Panc1 (cell line): ENCODE results near the gene METTL16. TPM values are rescaled to one million over a fixed set of nuclear protein-coding genes. Genes with fewer than 3 reads are reported as not detected.
A peak's percentile ranks its signal among the peaks of the same experiment; 100 is the strongest.

Experiments
- ATAC-seq: fragments of 200-7000 bp; cut with Tn5 transposase; 2 replicates; pipeline ENCODE4 v1.9.1; 2020; ENCODE audit warnings: mild to moderate bottlenecking, moderate library complexity
- BruUV-seq: library from RNA; stranded (reverse); fragments of 400-500 nt; replicated peaks from 2 replicates; lab custom pipeline; 2021; lab: Mats Ljungman, UMichigan
- CTCF ChIA-PET: fragments of 300-600 bp; sonication (Branson Sonifier 250); formaldehyde crosslinking; loops from one replicate; lab custom pipeline; 2022; ENCODE audit warnings: antibody characterized with exemption; lab: Charles Lee
- POLR2A ChIA-PET: fragments of 300-600 bp; sonication (Branson Sonifier 250); formaldehyde crosslinking; loops from one replicate; lab custom pipeline; 2022; ENCODE audit warnings: antibody characterized with exemption; lab: Charles Lee
- DNase-seq: peaks from one replicate; pipeline ENCODE4 v3.0.0-alpha.2; 2010; ENCODE audit warnings: low read depth, low spot score
- H3K27ac ChIP-seq: 2 replicates; pipeline ENCODE4 v1.5.1; 2011; ENCODE audit warnings: mild to moderate bottlenecking, low read length, inconsistent platforms
- H3K27me3 ChIP-seq: fragments of 200-500 bp; sonication (Bioruptor generic); 2 replicates; pipeline ENCODE4 v1.6.0; 2014; ENCODE audit warnings: low read length, inconsistent platforms; ENCODE audit not compliant: control insufficient read depth, insufficient read depth
- H3K36me3 ChIP-seq: fragments of 200-500 bp; sonication (Bioruptor generic); 2 replicates; pipeline ENCODE4 v1.5.1; 2014; ENCODE audit warnings: inconsistent platforms, mild to moderate bottlenecking, low read length, moderate library complexity; ENCODE audit not compliant: control insufficient read depth, insufficient read depth
- H3K4me1 ChIP-seq: 2 replicates; pipeline ENCODE4 v1.5.1; 2011; ENCODE audit warnings: inconsistent platforms, mild to moderate bottlenecking, low read length, moderate library complexity; ENCODE audit not compliant: control insufficient read depth, insufficient read depth
- H3K4me3 ChIP-seq, 2 experiments: 2 replicates each; pipeline ENCODE4 v1.5.1; 2011 to 2012; ENCODE audit warnings: low read depth in 2 of 2, low read length in 2 of 2, mild to moderate bottlenecking in 2 of 2, inconsistent platforms in 1 of 2, moderate library complexity in 1 of 2
- H3K9me3 ChIP-seq: fragments of 200-500 bp; sonication (Bioruptor generic); 2 replicates; pipeline ENCODE4 v1.5.1; 2014; ENCODE audit warnings: low read depth, mild to moderate bottlenecking, inconsistent platforms, low read length, moderate library complexity; ENCODE audit not compliant: control insufficient read depth, insufficient read depth
- POLR2AphosphoS5 ChIP-seq: IDR thresholded peaks from 2 replicates; pipeline ENCODE4 v1.6.1; 2012; ENCODE audit warnings: mild to moderate bottlenecking, low read depth, low read length, moderate library complexity
- SIN3A ChIP-seq: IDR thresholded peaks from 2 replicates; pipeline ENCODE4 v1.6.1; 2012; ENCODE audit warnings: low read depth, mild to moderate bottlenecking, low read length, moderate library complexity, borderline replicate concordance; ENCODE audit not compliant: insufficient read depth
- TCF7L2 ChIP-seq: IDR thresholded peaks from 2 replicates; pipeline ENCODE4 v1.6.1; 2011; ENCODE audit warnings: mild to moderate bottlenecking, low read depth, low read length, inconsistent platforms
- in situ Hi-C: cut with HindIII; loops from 2 replicates; pipeline ENCODE4 v1.10.0; 2016; ENCODE audit warnings: low sequenced_read_pairs, low pct_unique_long_range_greater_than_20kb
- intact Hi-C: fragments of 100-400 bp; cut with micrococcal nuclease; formaldehyde crosslinking; loops from one replicate; pipeline ENCODE4 v1.10.0; 2022; ENCODE audit not compliant: unreplicated experiment
- total RNA-seq: library from RNA; stranded (reverse); gene quantifications from one replicate; pipeline ENCODE4 v1.2.1, GENCODE V29; 2021; ENCODE audit not compliant: unreplicated experiment
- TF ChIP-seq, protein P1 (sequence below): fragments of 450-650 bp; IDR thresholded peaks from 2 replicates; pipeline ENCODE4 v1.5.1; 2017; ENCODE audit warnings: mild to moderate bottlenecking
- TF ChIP-seq, protein P2 (sequence below), 2 experiments: IDR thresholded peaks; 2 replicates each; pipeline ENCODE4 v1.6.1; 2011 to 2012; ENCODE audit warnings: low read depth in 2 of 2, control low read depth in 1 of 2, low read length in 1 of 2, mild to moderate bottlenecking in 1 of 2, moderate library complexity in 1 of 2; ENCODE audit not compliant: insufficient read depth in 1 of 2

The METTL16 gene
- total RNA-seq, 1 experiment from 2014 or later: 34.7 TPM

- H3K4me3 ChIP-seq: peak overlapping the region; percentile 80 to 89
- H3K36me3 ChIP-seq: no peaks in the 10 kb centered on the region
- no TSS peak for BruUV-seq
- no peaks in the 10 kb centered on the region for H3K9me3 ChIP-seq
- no peaks in the 10 kb centered on the region for H3K27me3 ChIP-seq
- POLR2A ChIA-PET: interaction anchor here (1.3 kb wide), 1 partner anchor 8 kb away, joined by 5 read pairs; no protein-coding TSS in a partner anchor
- in situ Hi-C loops (no loop called here), intact Hi-C loops (no loop called here)
- CTCF ChIA-PET: interaction anchor here (1.1 kb wide), 1 partner anchor 16 kb away, joined by 3 read pairs; no protein-coding TSS in a partner anchor
- TF ChIP-seq SIN3A: 0 out of 2 replicates have a peak, but pooled peaks have one; percentile 47
- TF ChIP-seq, protein P1, sequence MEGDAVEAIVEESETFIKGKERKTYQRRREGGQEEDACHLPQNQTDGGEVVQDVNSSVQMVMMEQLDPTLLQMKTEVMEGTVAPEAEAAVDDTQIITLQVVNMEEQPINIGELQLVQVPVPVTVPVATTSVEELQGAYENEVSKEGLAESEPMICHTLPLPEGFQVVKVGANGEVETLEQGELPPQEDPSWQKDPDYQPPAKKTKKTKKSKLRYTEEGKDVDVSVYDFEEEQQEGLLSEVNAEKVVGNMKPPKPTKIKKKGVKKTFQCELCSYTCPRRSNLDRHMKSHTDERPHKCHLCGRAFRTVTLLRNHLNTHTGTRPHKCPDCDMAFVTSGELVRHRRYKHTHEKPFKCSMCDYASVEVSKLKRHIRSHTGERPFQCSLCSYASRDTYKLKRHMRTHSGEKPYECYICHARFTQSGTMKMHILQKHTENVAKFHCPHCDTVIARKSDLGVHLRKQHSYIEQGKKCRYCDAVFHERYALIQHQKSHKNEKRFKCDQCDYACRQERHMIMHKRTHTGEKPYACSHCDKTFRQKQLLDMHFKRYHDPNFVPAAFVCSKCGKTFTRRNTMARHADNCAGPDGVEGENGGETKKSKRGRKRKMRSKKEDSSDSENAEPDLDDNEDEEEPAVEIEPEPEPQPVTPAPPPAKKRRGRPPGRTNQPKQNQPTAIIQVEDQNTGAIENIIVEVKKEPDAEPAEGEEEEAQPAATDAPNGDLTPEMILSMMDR: no peak
- TF ChIP-seq TCF7L2: no peak
- peak; percentile 38; the same call in 1 of the 2 replicates for TF ChIP-seq POLR2AphosphoS5
- TF ChIP-seq, protein P2, sequence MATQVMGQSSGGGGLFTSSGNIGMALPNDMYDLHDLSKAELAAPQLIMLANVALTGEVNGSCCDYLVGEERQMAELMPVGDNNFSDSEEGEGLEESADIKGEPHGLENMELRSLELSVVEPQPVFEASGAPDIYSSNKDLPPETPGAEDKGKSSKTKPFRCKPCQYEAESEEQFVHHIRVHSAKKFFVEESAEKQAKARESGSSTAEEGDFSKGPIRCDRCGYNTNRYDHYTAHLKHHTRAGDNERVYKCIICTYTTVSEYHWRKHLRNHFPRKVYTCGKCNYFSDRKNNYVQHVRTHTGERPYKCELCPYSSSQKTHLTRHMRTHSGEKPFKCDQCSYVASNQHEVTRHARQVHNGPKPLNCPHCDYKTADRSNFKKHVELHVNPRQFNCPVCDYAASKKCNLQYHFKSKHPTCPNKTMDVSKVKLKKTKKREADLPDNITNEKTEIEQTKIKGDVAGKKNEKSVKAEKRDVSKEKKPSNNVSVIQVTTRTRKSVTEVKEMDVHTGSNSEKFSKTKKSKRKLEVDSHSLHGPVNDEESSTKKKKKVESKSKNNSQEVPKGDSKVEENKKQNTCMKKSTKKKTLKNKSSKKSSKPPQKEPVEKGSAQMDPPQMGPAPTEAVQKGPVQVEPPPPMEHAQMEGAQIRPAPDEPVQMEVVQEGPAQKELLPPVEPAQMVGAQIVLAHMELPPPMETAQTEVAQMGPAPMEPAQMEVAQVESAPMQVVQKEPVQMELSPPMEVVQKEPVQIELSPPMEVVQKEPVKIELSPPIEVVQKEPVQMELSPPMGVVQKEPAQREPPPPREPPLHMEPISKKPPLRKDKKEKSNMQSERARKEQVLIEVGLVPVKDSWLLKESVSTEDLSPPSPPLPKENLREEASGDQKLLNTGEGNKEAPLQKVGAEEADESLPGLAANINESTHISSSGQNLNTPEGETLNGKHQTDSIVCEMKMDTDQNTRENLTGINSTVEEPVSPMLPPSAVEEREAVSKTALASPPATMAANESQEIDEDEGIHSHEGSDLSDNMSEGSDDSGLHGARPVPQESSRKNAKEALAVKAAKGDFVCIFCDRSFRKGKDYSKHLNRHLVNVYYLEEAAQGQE (IDR thresholded peaks at IDR 0.05; ENCODE audit: insufficient read depth in 1 of 2, low read depth in 2 of 2, low read length in 1 of 2): no peak
- peak overlapping the region; percentile 69 for H3K27ac ChIP-seq
- ATAC-seq: peak; percentile 67
- H3K4me1 ChIP-seq: peaks cover 27% of the 10 kb centered on the region
- DNase-seq: no peak
Measured at GRCh38 chr17:2399572-2400473, 111.9 kb downstream of the METTL16 start.

- no peaks in the 10 kb centered on the region for H3K27me3 ChIP-seq
- no TSS peak for BruUV-seq
- POLR2A ChIA-PET: no interaction called here
- intact Hi-C loops (no loop called here), in situ Hi-C loops (no loop called here)
- no peak for DNase-seq
- H3K4me3 ChIP-seq: peak overlapping the region; percentile 80 to 89
- H3K36me3 ChIP-seq: no peaks in the 10 kb centered on the region
- CTCF ChIA-PET: interaction anchor here (1.1 kb wide), 1 partner anchor 17 kb away, joined by 3 read pairs; no protein-coding TSS in a partner anchor
- TF ChIP-seq TCF7L2: no peak
- TF ChIP-seq POLR2AphosphoS5: no peak
- no peak for TF ChIP-seq SIN3A
- TF ChIP-seq, protein P1: no peak
- TF ChIP-seq, protein P2 (IDR thresholded peaks at IDR 0.05; ENCODE audit: insufficient read depth in 1 of 2, low read depth in 2 of 2, low read length in 1 of 2): no peak
- H3K4me1 ChIP-seq: peaks cover 34% of the 10 kb centered on the region
- no peak for ATAC-seq
- no peaks in the 10 kb centered on the region for H3K9me3 ChIP-seq
- H3K27ac ChIP-seq: peak overlapping the region; percentile 71
Measured at GRCh38 chr17:2398655-2399571, 112.8 kb downstream of the METTL16 start.
